Activated naive CD8-positive, alpha-beta T cell treated with anti-CD3 and anti-CD28 coated beads, Interleukin-2, amount 50 U/mL, for 16 hours (primary cell): ENCODE measurements around the gene HOXA7.

Experiments
- DNase-seq: peaks from one replicate; pipeline ENCODE4 v3.0.0-alpha.2; 2020; ENCODE audit warnings: low read depth, low spot score

HOXA7 gene

GRCh38 chr7:27134392-27134791, 22.1 kb downstream of the HOXA7 start:
- no peak for DNase-seq

DNA sequence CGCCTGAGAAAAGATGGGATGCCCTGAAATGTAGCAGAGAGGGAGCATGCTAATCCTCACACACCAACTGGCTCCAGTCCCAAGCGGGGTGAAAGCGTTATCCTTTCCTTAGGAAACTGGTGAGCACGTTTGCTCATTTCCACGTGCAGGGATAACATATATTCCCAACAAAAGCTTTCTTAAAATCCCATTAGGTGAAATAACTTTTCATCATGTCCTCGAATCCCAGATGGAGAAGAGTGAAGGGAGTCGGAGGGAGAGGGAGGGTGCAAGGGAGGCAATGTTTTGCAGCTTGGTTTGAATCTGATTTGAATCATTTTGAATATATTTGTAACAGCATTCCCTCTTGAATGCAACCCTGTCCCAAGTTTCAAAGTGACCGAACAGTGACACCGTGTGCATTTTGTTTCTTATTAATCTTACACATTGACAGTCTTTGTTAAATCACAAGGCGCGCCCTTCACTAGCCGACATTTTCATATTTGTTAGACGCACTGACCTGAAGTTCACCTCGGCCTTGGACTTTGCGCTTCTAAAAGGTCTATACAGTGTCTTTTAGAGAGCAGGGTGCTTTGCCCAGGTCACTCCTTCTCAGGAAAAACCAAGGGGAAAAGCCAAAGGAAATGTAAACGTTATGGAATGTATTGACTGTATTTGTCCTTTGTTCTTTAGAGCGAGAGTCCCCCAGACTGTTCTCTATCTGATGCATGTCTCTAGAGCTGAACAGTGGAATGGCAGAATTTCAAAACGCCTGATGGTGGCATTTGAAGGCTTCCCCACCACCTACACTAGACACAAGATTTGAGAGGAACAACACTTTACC, 22.9 kb downstream of the HOXA7 start:
- DNase-seq: no peak

DNA sequence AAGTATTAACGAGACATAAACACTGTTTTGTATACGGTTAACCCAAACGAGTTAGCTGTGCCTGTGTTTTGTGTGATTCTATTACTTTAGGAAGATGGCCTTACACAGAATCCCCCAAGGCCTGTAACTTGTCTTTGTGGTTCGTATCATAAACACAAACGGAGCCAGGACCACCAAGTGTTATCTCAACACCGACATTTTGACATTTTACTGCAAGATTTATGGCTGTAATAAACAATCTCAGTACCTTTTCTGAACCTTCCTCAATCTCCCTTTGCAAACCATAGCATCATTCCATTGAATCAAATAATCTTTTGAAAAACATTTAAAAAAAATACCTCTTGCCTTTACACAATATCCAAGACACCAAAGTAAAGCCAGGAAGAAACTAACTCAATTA, 23.5 kb downstream of the HOXA7 start:
- DNase-seq: no peak

DNA sequence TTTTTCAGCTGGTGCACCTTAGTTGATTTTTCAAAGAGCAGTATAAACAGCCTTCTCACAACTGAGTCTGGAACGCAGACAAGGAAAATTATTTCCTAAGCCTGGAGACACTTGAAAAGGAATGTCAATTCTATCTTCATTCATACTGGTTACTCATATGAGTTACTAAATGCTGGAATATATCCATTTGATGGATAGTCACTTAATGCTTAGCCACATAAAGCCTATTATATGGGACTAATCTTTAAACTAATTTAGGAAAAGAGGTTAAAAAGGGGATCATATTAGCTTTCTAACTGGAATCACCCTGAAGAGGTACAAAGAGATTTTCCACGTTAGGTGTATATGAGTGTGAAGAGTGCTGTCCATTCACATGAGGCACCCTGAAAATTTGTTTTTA, 24.3 kb downstream of the HOXA7 start:
- DNase-seq: no peak

DNA sequence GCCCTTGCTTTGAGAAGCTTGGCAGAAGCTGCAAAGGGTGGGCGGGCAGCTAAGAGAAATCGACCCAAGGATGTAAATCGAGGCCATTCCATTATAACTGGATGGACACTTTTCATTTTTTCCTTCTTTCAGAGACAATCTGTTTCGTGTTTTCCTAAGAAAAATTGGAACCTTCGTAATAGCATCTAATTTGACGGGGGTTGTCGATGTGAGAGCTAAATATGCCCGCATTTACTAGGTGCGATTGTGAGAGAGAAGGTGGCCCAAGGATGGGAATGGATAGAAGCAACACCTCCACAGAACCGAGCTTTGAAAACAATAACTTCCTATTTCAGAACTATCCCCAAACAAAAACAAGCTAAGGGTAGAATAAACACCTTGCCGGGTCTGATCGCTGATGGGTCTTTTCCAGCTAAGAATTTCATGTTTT, 25.1 kb downstream of the HOXA7 start:
- no peak for DNase-seq

- DNase-seq: peak; percentile 59
These were observed 25.7 kb downstream of the HOXA7 start, which contains the start of gene HOXA4 for GRCh38 chr7:27130540-27131389. Gene HOXA4, minus strand, starts transcription at chr7:27130757. Its CDS starts 24 bp downstream, at chr7:27130733.

DNA sequence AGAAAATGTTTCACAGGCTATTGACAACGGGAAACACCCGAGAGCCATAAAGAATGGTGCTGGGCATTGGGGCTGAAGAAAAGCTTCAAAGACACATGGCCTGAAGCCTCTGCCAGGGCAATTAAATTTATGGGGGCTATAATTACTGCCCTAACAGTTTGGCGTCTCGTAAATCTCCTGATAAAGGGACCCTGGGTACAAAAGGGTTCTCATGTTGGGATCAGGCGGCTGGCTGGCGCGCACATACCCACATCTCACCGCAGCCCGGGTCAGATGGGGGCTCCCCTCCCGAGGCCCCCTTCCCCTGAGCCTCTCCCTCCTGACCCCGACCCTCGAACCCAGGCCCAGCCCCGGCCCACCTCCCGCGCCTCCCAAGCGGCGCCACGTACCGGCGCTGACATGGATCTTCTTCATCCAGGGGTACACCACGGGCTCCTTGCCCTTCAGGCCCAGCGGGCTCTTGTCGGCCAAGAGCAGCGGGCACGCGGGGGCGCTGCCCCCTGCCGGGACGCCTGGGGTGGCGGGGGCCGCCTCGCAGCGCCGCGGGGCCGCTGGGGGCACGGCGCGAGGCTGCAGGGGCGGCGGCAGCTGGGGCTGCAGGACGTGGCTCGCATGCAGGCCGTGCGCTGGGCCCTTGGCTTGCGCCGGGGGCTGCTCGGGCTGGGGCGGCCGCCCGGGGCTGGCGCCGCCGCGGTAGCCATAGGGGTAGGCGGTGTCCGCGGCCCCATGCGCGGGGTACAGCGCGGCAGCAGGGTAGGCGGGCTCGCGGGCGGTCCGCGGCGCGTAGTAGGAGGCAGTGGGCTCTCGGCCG, 26.5 kb downstream of the HOXA7 start:
- DNase-seq: no peak

GRCh38 chr7:27128776-27129728, 27.4 kb downstream of the HOXA7 start:
- no peak for DNase-seq

GRCh38 chr7:27128034-27128433, 28.4 kb downstream of the HOXA7 start:
- no peak for DNase-seq

GRCh38 chr7:27126596-27127327, 29.7 kb downstream of the HOXA7 start:
- DNase-seq: no peak

DNA sequence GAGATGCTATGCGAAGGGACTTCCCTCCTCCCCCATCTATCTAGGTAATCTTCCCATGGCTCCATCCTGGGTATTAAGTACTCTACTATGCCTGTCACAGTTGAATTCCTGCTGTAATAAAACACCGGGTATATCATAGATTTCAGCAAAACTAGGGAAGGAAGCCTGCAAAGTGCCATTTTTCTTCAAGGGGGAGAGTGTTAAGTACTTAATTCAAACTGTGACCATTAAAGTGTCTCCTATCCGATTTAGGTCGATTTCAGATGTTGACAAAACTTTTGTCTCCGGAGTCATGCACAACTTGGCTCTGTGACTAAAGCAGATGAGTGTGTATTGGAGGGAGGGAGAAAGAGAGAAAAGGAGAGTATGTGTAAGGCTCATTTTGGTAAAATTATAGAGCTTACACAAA, 30.5 kb downstream of the HOXA7 start:
- DNase-seq: no peak

DNA sequence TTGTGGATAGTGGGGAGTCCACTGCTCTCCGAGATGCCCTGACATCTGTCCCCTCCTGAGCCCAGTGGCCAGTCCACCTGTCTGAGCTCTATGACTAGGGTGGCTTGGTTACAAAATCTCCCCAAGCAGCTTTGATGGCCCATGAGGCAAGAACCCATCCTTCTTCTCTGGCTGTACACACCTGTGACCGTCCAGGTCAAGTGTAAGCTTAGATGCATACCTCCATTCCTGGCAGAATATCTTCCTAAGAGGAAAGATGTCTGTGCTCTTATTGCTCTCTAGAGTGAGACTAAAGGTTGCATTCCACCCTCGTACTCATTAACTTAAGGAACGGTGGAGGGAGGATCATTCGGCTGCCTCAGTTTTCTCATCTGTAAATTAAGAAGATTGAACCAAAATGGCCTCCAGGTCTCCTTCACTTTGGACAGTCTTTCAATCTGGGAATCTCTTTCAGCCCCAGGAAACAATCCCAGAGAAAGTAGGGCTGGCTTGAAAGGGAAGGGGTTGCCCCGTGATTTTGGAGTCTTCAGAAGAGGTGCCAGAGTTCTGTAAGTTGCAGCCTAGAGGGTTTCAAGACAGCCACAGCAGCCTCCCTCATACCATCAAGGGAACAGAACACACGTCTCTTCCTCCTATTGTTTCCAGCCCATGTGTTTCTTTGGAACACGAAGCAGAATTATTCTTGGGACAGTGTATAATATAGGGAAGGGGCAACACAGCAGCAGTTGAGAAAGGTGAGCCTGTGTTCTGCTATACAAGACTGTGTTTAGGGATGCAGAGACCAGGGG, 31.4 kb downstream of the HOXA7 start:
- no peak for DNase-seq

GRCh38 chr7:27124096-27124901, 32.2 kb downstream of the HOXA7 start:
- no peak for DNase-seq

- no peak for DNase-seq
These were observed 32.9 kb downstream of the HOXA7 start for GRCh38 chr7:27123477-27124053.

- DNase-seq: no peak
These were observed 33.4 kb downstream of the HOXA7 start for GRCh38 chr7:27123007-27123476.

GRCh38 chr7:27122077-27122910, 34.2 kb downstream of the HOXA7 start:
- no peak for DNase-seq

DNA sequence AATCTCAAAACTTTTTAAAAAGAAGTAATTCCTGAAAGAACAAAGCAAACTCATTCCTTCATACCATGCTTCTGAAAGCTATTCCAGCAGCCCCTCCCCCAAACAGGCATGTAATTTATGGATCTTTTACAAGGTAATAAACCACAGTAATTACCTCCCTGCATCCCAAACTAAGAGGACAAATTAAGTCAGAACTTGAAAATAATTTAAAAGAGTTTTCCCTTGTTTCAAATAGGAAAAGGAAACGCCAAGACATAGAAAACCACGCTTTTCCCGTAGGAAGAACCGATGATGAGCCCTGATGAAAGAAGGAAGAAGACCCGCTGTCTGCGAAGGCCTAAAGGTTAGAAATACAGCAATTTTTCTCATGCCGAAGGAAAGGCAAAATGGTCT, 34.8 kb downstream of the HOXA7 start:
- DNase-seq: no peak
